Fibroblast of skin of right biceps (primary cell): ENCODE results near the gene CFAP46.

Experiments
- DNase-seq: peaks from one replicate; pipeline ENCODE4 v3.0.0-alpha.2; 2013

CFAP46 gene

GRCh38 chr10:132942101-132943057 is at the start of gene CFAP46:
TSS of gene CFAP46 (minus strand) at chr10:132942570. CDS start at chr10:132942484, 86 bp downstream.
- DNase-seq = peak; percentile 72

- no peak for DNase-seq
Observed at GRCh38 chr10:132991706-132992432, 49.5 kb upstream of the CFAP46 start.

GRCh38 chr10:132990684-132991545 is 48.5 kb upstream of the CFAP46 start:
- DNase-seq = no peak

GRCh38 chr10:132989476-132990415 is 47.4 kb upstream of the CFAP46 start:
- no peak for DNase-seq

- no peak for DNase-seq
Observed at GRCh38 chr10:132988988-132989387, 46.6 kb upstream of the CFAP46 start.

- DNase-seq = peak; percentile 96
Observed at GRCh38 chr10:132987671-132988571, 45.6 kb upstream of the CFAP46 start.

GRCh38 chr10:132986978-132987377 is 44.6 kb upstream of the CFAP46 start:
- no peak for DNase-seq

GRCh38 chr10:132986576-132986975 is 44.2 kb upstream of the CFAP46 start:
- DNase-seq = no peak

- DNase-seq = no peak
Observed at GRCh38 chr10:132986076-132986475, 43.7 kb upstream of the CFAP46 start.

GRCh38 chr10:132985546-132985900 is 43.2 kb upstream of the CFAP46 start:
- no peak for DNase-seq

GRCh38 chr10:132984801-132985545 is 42.6 kb upstream of the CFAP46 start:
- no peak for DNase-seq

GRCh38 chr10:132984008-132984295 is 41.6 kb upstream of the CFAP46 start:
- DNase-seq = no peak

GRCh38 chr10:132983252-132984007 is 41.1 kb upstream of the CFAP46 start:
- DNase-seq = no peak

- DNase-seq = no peak
Observed at GRCh38 chr10:132982301-132982989, 40.1 kb upstream of the CFAP46 start.

GRCh38 chr10:132981746-132982145 is 39.4 kb upstream of the CFAP46 start:
- DNase-seq = no peak

GRCh38 chr10:132981173-132981555 is 38.8 kb upstream of the CFAP46 start:
- no peak for DNase-seq

- DNase-seq = no peak
Observed at GRCh38 chr10:132980426-132981172, 38.2 kb upstream of the CFAP46 start.
